NCI-H2081 treated with DMSO at 0.1 percent for 48 hours (cell line): ENCODE measurements around the gene C19orf25.

Experiments used
- DNase-seq: peaks from one replicate; lab custom pipeline; 2025; lab: John Stamatoyannopoulos, UW

The C19orf25 gene

DNA sequence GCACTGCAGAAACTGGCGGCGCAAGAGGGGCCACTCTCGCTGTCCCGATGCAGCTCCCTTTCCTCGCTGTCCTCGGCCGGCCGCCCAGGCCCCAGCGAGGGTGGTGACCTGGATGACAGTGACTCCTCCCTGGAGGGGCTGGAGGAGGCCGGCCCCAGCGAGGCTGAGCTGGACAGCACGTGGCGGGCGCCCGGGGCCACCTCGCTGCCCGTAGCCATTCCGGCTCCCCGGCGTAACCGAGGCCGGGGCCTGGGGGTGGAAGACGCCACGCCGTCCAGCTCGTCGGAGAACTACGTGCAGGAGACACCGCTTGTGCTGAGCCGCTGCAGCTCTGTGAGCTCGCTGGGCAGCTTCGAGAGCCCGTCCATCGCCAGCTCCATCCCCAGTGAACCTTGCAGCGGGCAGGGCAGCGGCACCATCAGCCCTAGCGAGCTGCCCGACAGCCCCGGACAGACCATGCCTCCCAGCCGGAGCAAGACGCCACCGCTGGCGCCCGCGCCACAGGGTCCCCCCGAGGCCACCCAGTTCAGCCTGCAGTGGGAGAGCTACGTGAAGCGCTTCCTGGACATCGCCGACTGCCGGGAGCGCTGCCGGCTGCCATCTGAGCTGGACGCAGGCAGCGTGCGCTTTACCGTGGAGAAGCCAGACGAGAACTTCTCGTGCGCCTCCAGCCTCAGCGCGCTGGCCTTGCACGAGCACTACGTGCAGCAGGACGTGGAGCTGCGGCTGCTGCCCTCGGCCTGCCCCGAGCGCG, 12.4 kb downstream of the C19orf25 start:
- no peak for DNase-seq

DNA sequence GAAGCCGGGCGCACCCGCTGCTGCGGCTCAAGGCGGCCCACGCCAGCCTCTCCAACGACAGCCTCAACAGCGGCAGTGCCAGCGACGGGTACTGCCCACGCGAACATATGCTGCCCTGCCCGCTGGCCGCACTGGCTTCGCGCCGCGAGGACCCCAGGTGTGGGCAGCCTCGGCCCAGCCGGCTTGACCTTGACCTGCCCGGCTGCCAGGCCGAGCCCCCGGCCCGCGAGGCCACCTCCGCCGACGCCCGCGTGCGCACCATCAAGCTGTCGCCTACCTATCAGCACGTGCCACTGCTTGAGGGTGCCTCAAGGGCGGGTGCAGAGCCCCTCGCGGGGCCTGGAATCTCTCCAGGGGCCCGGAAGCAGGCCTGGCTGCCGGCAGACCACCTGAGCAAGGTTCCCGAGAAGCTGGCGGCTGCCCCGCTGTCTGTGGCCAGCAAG, 13.0 kb downstream of the C19orf25 start:
- no peak for DNase-seq

GRCh38 chr19:1465191-1466016, 13.6 kb downstream of the C19orf25 start:
- DNase-seq: no peak

GRCh38 chr19:1461862-1462261, 17.2 kb downstream of the C19orf25 start:
- no peak for DNase-seq

GRCh38 chr19:1460033-1460995, 18.7 kb downstream of the C19orf25 start:
- no peak for DNase-seq

DNA sequence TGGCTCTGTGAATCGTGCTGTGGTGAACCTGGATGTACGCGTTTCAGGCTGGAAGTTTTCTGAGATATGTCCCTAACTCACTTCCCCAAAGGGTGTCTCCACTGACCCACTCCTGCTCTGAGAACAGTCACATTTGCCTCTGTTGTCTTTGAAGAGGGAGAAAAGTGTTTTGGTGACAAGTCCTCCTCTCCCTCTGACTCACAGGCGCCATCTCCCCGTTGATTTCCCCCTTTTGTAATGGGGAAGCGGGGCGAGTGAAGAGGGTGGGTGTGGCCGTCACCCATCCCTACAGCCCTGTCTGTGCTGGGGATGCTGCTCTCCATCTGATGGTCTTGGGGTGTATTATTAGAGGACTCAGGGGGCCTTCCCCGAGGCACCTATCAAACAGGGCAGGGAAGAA, 19.5 kb downstream of the C19orf25 start:
- DNase-seq: no peak

- no peak for DNase-seq
Observed at GRCh38 chr19:1457892-1458291, 21.1 kb downstream of the C19orf25 start.

- no peak for DNase-seq
Observed at GRCh38 chr19:1457031-1457739, 21.8 kb downstream of the C19orf25 start.

DNA sequence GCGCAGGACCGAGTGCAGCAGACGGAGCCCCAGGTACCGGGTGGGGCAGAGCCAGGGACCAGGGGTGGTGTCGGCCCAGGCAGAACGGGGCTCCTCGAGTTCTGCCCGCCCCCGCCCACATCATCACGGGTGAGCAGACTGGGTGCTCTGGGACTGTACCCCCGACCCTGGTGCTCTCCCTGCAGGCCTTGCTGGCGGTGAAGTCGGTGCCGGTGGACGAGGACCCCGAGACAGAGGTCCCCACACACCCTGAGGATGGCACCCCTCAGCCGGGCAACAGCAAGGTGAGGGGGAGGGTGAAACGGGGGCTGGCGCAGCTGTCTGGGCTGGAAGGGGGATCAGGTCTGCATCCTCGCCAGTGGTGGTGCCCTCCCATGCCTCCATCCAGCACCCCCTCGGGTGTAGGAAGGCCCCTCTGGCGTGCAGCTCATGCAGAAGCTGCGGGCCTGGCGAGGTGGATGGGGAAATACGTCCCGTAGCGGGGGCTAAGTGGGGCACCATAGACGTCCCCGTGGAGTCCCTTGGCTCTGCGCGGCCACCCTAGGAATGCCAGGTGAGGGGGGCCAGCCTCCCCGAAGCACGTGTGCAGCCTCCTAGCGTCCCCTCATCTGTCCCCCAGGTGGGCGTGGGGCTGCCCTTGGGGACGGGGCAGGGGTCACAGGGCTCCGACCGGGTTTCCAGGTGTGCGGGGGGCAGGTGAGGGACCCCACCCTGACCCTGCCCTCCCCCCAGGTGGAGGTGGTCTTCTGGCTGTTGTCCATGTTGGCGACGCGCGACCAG, 22.7 kb downstream of the C19orf25 start:
- DNase-seq: no peak

- DNase-seq: no peak
Observed at GRCh38 chr19:1455336-1456120, 23.5 kb downstream of the C19orf25 start.

GRCh38 chr19:1455002-1455335, 24.0 kb downstream of the C19orf25 start:
- DNase-seq: peak; percentile 0

DNA sequence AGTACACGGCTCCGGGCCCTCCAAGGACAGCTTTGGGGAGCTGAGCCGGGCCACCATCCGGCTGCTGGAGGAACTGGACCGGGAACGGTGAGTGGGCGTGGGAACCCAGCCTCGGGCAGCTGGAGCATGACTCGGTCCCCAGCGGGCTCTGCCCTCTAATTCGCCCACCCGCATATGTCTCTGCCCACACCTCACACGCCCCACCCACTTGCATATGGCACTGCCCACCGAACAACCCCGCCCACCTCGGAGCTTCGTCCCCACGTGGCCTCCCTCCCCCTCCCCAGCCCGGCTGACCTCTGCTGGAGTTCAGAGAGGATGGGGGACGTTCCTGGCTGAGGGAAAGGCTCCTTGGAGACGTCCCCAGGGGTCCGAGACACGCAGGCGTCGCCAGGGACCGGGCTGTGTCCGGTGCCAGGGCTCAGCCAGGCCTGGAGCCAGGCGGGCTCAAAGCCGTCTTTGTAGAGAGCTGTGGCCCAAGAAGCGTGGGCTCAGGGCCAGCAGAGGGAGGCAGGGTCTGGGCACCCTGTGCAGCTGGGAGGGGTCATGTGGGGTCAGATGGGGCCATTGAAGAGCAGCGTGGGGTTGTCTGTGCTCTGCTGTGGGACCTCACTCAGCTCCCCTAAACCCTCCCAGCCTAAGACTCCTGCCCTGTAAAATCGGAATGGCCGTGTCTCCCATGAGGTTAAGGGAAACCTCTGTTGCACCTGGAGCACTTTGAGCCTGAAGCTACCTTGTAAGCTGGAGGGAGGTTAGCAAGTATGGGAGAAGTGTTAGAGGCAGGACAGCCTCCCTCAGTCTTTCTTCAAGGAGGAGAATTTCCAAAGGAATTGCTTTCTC, 25.3 kb downstream of the C19orf25 start:
- no peak for DNase-seq

GRCh38 chr19:1452802-1453524, 26.1 kb downstream of the C19orf25 start:
- DNase-seq: no peak

DNA sequence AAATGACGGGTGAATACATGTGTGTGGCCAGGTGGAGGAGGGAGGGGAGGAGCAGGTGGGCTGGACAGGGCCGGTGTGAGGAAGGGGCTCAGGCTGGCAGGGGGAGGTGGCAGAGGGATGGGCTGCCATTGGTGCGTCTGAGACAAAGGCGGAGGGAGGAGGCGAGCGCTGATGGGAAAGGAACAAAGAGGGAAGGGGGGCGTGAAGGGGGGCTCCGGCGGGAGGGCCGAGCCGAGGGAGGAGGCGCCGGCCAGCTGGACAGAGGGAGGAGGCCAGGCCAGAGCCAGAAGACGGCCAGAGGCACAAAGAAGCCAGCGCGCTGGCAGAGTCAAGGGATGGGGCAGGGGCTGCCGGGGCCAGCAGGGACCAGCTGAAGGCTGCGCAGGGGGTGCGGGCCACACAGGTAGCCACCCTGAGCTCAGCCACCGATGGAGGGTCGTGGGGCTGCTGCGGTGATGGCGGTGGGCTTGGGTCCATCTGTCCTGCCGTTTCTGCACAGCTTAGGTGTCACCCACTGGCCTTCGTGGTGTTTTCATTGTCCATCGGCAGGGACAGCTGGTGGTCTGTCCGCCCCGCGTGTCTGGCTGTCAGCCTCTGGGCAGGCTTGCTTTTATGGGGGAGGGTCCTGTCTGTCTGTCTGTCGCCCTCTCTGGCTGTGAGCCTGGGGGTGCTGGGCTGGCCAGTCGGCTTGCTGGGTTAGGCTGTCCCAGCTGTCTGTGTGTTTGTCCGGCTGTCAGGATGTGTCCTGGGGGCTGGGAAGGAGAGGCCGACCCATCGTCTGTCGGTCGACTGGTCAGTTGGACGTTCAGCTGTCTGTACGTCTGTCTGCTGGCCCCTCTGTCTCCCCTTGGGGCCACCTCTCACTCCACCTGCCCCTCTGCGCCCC, 26.9 kb downstream of the C19orf25 start:
- no peak for DNase-seq

DNA sequence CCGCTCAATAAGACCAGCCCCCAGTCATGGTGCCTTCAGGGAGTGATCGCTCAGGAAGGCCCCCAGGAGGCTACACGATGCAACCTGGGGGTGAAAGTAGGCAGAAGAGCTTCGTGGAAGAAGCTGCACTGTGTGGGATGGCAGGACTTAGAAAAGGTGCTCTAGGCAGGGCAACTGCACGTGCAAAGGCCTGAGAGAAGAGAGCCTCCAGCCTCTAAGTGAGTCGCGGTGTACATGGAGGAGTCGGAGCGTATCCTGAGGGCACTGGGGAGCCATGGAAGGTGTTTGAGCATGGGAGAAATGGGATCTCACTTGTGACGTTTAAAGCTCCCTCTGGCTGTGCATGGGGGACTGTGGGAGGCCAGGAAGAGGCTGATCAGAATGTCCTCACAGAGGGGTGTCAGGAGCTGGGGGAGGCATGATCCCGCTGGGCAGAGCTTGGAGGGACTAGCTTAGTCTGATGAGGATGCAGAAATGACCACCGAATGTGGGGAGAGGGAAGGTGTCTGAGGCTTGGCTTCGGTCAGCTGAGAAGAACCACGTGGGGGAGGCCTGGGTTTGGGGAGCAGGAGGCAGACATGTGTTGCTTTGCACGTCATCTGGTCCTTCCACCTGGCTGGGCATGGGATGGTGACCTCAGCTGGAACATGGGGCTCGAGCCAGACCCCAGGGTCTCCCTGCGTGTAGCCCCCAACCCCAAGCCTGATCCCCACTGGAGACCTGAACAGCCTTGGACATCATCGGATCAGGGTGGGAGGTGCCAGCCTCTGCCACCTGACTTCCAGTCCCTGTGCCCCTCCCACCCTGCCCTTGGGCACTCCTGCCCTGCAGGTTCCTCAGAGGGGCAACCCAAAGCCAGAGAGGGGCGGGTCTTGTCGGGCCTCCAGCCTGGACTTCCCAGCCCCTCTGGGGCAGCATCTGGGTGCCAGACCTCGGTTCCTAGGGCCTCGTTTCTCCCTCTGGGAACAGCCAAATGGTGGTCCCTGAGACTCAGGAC, 28.0 kb downstream of the C19orf25 start:
- no peak for DNase-seq
